ENCODE results near the gene MED15.

DNA sequence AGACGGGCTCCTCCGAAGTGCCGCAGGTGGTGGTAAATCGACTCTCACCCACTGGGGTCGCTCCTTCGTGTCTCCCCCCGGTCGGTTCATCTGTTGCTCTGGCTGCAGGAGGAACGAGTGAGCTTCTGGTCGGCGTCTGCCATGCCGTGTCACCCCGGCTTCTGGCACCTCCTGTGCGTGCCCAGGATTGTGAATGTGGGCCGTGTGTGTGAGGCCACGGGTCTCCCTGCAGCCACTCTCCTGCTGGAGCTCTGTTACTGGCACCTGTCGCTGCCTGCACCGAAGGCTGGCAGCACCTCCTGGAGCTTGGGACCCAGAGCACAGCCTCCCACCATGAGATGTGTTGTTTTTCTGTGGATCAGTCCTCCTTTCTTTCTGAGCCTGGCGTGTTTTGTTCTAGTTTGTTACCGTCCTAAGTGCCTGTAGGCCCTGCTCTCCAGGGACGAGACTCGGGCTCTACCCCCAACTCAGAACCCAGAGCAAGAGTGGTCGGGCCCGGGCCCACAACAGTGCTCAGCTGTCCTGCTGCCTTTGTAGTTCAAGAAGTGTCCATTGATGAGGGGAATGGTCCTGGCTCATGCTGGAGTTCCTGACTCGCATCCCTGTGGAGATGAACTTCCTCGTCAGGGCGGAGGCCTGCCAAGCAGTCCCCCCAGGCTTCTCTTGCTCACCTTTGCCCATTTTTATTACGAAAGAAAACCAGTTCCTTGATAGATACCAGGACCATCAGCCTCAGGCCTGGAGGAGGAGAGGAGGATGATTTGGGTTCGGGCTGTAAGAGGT, 66.6 kb downstream of the MED15 start:
- TF ChIP-seq, protein P1, sequence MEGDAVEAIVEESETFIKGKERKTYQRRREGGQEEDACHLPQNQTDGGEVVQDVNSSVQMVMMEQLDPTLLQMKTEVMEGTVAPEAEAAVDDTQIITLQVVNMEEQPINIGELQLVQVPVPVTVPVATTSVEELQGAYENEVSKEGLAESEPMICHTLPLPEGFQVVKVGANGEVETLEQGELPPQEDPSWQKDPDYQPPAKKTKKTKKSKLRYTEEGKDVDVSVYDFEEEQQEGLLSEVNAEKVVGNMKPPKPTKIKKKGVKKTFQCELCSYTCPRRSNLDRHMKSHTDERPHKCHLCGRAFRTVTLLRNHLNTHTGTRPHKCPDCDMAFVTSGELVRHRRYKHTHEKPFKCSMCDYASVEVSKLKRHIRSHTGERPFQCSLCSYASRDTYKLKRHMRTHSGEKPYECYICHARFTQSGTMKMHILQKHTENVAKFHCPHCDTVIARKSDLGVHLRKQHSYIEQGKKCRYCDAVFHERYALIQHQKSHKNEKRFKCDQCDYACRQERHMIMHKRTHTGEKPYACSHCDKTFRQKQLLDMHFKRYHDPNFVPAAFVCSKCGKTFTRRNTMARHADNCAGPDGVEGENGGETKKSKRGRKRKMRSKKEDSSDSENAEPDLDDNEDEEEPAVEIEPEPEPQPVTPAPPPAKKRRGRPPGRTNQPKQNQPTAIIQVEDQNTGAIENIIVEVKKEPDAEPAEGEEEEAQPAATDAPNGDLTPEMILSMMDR (conservative IDR thresholded peaks at IDR 0.05; ENCODE audit: low read depth, low read length) = no peak
- no peak for TF ChIP-seq POLR2A (IDR thresholded peaks at IDR 0.05; ENCODE audit: low read depth, low read length)

All from IMR-90 (cell line).